Measurements from ENCODE around the gene POLR1F.
"Not testable (repeated sequence)": the region's sequence is repeated elsewhere in the genome, so short reads cannot be mapped to it uniquely, and the experiment has no call there.

The POLR1F gene

GRCh38 chr7:19708397-19709248 lies at the start of gene POLR1F:
Gene POLR1F (minus strand): TSS chr7:19709037. CDS start chr7:19709016, 21 bp downstream.
- peak; percentile 91 for DNase-seq

- peak; percentile 15 for DNase-seq
These were observed 45.8 kb upstream of the POLR1F start for GRCh38 chr7:19754521-19755116.

GRCh38 chr7:19752020-19752419 lies 43.2 kb upstream of the POLR1F start:
- no peak for DNase-seq

GRCh38 chr7:19749658-19750057 lies 40.8 kb upstream of the POLR1F start:
- DNase-seq, result no peak

GRCh38 chr7:19747740-19748339 lies 39.0 kb upstream of the POLR1F start:
- no peak for DNase-seq

- DNase-seq, result no peak
These were observed 35.2 kb upstream of the POLR1F start for GRCh38 chr7:19744075-19744474.

- DNase-seq, result no peak
These were observed 19.9 kb upstream of the POLR1F start for GRCh38 chr7:19728716-19729115.

GRCh38 chr7:19725770-19726169 lies 16.9 kb upstream of the POLR1F start:
- no peak for DNase-seq

GRCh38 chr7:19715499-19715898 lies 6.7 kb upstream of the POLR1F start:
- DNase-seq, result no peak

- DNase-seq, result no peak
These were observed 4.8 kb upstream of the POLR1F start for GRCh38 chr7:19713676-19714075.

- no peak for DNase-seq
These were observed 377 bp upstream of the POLR1F start for GRCh38 chr7:19709249-19709578.

- DNase-seq, result no peak
These were observed 1.6 kb downstream of the POLR1F start for GRCh38 chr7:19707240-19707639.

GRCh38 chr7:19705663-19706062 lies 3.2 kb downstream of the POLR1F start:
- DNase-seq, result no peak

- no peak for DNase-seq
These were observed 7.4 kb downstream of the POLR1F start for GRCh38 chr7:19701471-19701870.

GRCh38 chr7:19700936-19701335 lies 7.9 kb downstream of the POLR1F start:
- DNase-seq, result no peak

GRCh38 chr7:19698331-19698730 lies 10.5 kb downstream of the POLR1F start:
- no peak for DNase-seq

- no peak for DNase-seq
These were observed 11.9 kb downstream of the POLR1F start for GRCh38 chr7:19696926-19697325.

- DNase-seq, result no peak
These were observed 16.6 kb downstream of the POLR1F start for GRCh38 chr7:19692111-19692828.

- DNase-seq, result no peak
These were observed 18.1 kb downstream of the POLR1F start for GRCh38 chr7:19690736-19691135.

GRCh38 chr7:19689130-19689529 lies 19.7 kb downstream of the POLR1F start:
- DNase-seq, result not testable (repeated sequence)

- DNase-seq, result no peak
These were observed 27.2 kb downstream of the POLR1F start for GRCh38 chr7:19681596-19681995.

GRCh38 chr7:19677180-19677579 lies 31.7 kb downstream of the POLR1F start:
- DNase-seq, result no peak

GRCh38 chr7:19675816-19676215 lies 33.0 kb downstream of the POLR1F start:
- no peak for DNase-seq
